GM18909 (cell line): ENCODE data around the gene IL17RB.
A peak's percentile ranks its signal among the peaks of the same experiment; 100 is the strongest.

ENCODE experiments used
- ATAC-seq: cut with Tn5 transposase; IDR thresholded peaks from one replicate; pipeline ENCODE4 v1.9.1; 2021; ENCODE audit warnings: mild to moderate bottlenecking; ENCODE audit not compliant: unreplicated experiment, poor library complexity

IL17RB gene

GRCh38 chr3:53850895-53851294, 4.5 kb downstream of the IL17RB start:
- ATAC-seq: no peak

GRCh38 chr3:53856964-53857363, 10.6 kb downstream of the IL17RB start:
- no peak for ATAC-seq

- no peak for ATAC-seq
Observed at GRCh38 chr3:53858096-53858741, 11.9 kb downstream of the IL17RB start.

- no peak for ATAC-seq
Observed at GRCh38 chr3:53859178-53859577, 12.8 kb downstream of the IL17RB start.

GRCh38 chr3:53860196-53860595, 13.8 kb downstream of the IL17RB start:
- no peak for ATAC-seq

- no peak for ATAC-seq
Observed at GRCh38 chr3:53862241-53862640, 15.9 kb downstream of the IL17RB start.

GRCh38 chr3:53863145-53863544, 16.8 kb downstream of the IL17RB start:
- peak; percentile 44 for ATAC-seq

GRCh38 chr3:53865732-53866499, 19.5 kb downstream of the IL17RB start:
- ATAC-seq: peak; percentile 68

GRCh38 chr3:53880396-53881345, 34.3 kb downstream of the IL17RB start:
- ATAC-seq: no peak

- peak; percentile 87 for ATAC-seq
Observed at GRCh38 chr3:53881691-53882593, 35.6 kb downstream of the IL17RB start, which contains the start of gene ACTR8. TSS of gene ACTR8 (minus strand) at chr3:53882152. CDS start at chr3:53882101, 51 bp downstream.

GRCh38 chr3:53883008-53883407, 36.6 kb downstream of the IL17RB start:
- no peak for ATAC-seq

GRCh38 chr3:53884623-53885022, 38.3 kb downstream of the IL17RB start:
- ATAC-seq: no peak

- no peak for ATAC-seq
Observed at GRCh38 chr3:53885239-53885638, 38.9 kb downstream of the IL17RB start.

GRCh38 chr3:53887446-53887845, 41.1 kb downstream of the IL17RB start:
- no peak for ATAC-seq

- no peak for ATAC-seq
Observed at GRCh38 chr3:53888232-53888631, 41.9 kb downstream of the IL17RB start.

- ATAC-seq: no peak
Observed at GRCh38 chr3:53890726-53891475, 44.5 kb downstream of the IL17RB start.

GRCh38 chr3:53891497-53892285, 45.3 kb downstream of the IL17RB start, which contains the start of gene SELENOK:
TSS of gene SELENOK (minus strand) at chr3:53891859.
- ATAC-seq: peak; percentile 97

GRCh38 chr3:53892286-53892637, 45.9 kb downstream of the IL17RB start:
- ATAC-seq: no peak
